ENCODE measurements around the gene BCL3. TPM values are rescaled to one million over a fixed set of nuclear protein-coding genes. Genes with fewer than 3 reads are reported as not detected.
A peak's percentile ranks its signal among the peaks of the same experiment; 100 is the strongest.

BCL3 gene
- total and polyA plus RNA-seq, 2 of the 4 experiments (the other 2 are of a cell fraction), result 1.6 to 26.0 TPM

DNA sequence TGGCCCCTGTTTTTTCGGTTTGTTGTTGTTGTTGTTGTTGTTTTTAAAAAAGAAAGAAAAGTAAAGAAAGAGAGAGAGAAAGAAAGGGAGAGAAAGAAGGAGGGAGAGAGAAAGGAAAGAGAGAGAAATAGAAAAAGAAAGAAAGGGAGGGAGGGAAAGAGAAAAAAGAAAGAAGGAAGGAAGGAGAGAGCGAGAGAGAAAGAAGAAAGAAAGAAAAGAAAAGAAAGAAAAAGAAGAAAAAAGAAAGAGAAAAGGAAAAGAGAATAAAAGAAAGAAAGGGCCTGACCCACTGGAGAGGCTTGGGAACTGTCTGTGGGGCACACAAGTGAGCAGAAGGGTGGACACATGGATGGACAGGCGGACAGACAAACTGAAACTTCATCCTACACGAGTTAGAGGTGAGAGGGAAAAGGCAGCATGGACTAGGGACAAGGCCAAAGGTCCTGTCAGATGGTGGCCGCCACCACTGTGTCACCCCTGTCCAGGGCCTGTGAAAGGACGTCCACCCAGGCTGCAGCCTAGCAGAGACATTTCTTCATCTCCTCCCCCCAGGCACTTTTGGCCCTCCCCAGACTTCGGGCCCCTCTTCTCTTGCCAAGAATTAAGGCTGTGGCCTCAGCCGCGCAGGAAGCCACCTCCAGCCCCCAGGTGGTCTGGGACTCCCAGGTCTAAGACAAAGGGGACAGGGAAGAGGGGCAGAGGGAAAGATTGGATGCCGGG lies 51.3 kb downstream of the BCL3 start:
- DNase-seq (no peak), ATAC-seq (ENCODE audit: low read depth) (no peak; the same call in 1 of the 2 replicates)
- Histone ChIP-seq H4K20me1 (ENCODE audit: insufficient read depth, low read length) (no peaks in the 10 kb centered on the region), H2AK5ac (ENCODE audit: low read depth, low read length) (peak overlapping the region; percentile 93), H3K56ac (ENCODE audit: extremely low read depth, insufficient read depth, low read length) (no peak overlapping the region), H3K36me3 (ENCODE audit: control insufficient read depth, insufficient read depth, low read length) (no peaks in the 10 kb centered on the region), H3K4me3 (ENCODE audit: insufficient read depth, low read depth, low read length) (no peak overlapping the region), H2BK5ac (ENCODE audit: low read depth, low read length, poor library complexity, severe bottlenecking) (no peak overlapping the region), H3K4ac (ENCODE audit: low read depth, low read length) (no peak overlapping the region), H3K4me1 (ENCODE audit: control insufficient read depth, insufficient read depth, low read length) (peaks cover 4% of the 10 kb centered on the region), H4K5ac (ENCODE audit: low read depth, low read length) (no peak overlapping the region), H2BK120ac (ENCODE audit: low read depth, low read length) (0 out of 2 replicates have a peak overlapping the region, but pooled peaks have one; percentile 46), H3K14ac (replicated peaks; ENCODE audit: low read depth, low read length) (no peak overlapping the region), H3K9me1 (ENCODE audit: insufficient read depth, low read length) (no peaks in the 10 kb centered on the region), H3K9me3 (ENCODE audit: control insufficient read depth, insufficient read depth, low read length) (peaks cover 6% of the 10 kb centered on the region), H3K27ac (ENCODE audit: insufficient read depth, low read length) (no peak overlapping the region), H3K9ac (ENCODE audit: low read depth, low read length) (no peak overlapping the region), H4K91ac (ENCODE audit: insufficient read depth, low read depth, low read length) (no peak overlapping the region), H2AK9ac (replicated peaks; ENCODE audit: low read depth, low read length, poor library complexity) (peak overlapping the region; percentile 83), H3K4me2 (ENCODE audit: low read depth, low read length) (no peak overlapping the region), H4K8ac (ENCODE audit: low read depth in 2 of 2, low read length in 2 of 2) (0 out of 4 replicates have a peak overlapping the region, but pooled peaks of 1 of the 2 experiments have one; percentile 28), H3K23ac (ENCODE audit: low read depth, low read length) (no peak overlapping the region), H3K27me3 (ENCODE audit: control insufficient read depth, insufficient read depth, low read length) (peaks cover 5% of the 10 kb centered on the region; the same call in 1 of the 2 replicates), H3K79me1 (ENCODE audit: low read depth in 1 of 2, low read length in 2 of 2) (no peaks in the 10 kb centered on the region), H2BK15ac (ENCODE audit: low read depth, low read length) (no peak overlapping the region), H2BK20ac (ENCODE audit: low read depth, low read length) (peak overlapping the region; percentile 79; the same call in 1 of the 2 replicates), H3K18ac (ENCODE audit: low read depth, low read length) (no peak overlapping the region), H2AFZ (replicated peaks; ENCODE audit: low read length, poor library complexity) (no peak overlapping the region)
- CTCF ChIA-PET, result no interaction called here
- POLR2A ChIA-PET (ENCODE audit: unreplicated experiment), result no interaction called here
- in situ Hi-C loops (cut with MboI; ENCODE audit: low sequenced_read_pairs), result loop anchor here (25.0 kb wide), 1 partner anchor 237 kb away; no protein-coding TSS in a partner anchor
- TF ChIP-seq SMC3 (IDR thresholded peaks at IDR 0.05; ENCODE audit: low read depth, low read length) (no peak), RFX5 (IDR thresholded peaks at IDR 0.05; ENCODE audit: low read depth, low read length) (no peak), NFE2L2 (IDR thresholded peaks at IDR 0.05; ENCODE audit: low read depth, low read length) (no peak), ELK1 (IDR thresholded peaks at IDR 0.05; ENCODE audit: borderline replicate concordance, low read depth, low read length) (no peak), MXI1 (IDR thresholded peaks at IDR 0.05; ENCODE audit: borderline replicate concordance, low read depth, low read length) (no peak), CEBPB (IDR thresholded peaks at IDR 0.05; ENCODE audit: low read depth, low read length) (no peak)
- TF ChIP-seq, protein P1, sequence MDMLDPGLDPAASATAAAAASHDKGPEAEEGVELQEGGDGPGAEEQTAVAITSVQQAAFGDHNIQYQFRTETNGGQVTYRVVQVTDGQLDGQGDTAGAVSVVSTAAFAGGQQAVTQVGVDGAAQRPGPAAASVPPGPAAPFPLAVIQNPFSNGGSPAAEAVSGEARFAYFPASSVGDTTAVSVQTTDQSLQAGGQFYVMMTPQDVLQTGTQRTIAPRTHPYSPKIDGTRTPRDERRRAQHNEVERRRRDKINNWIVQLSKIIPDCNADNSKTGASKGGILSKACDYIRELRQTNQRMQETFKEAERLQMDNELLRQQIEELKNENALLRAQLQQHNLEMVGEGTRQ (IDR thresholded peaks at IDR 0.05; ENCODE audit: low read depth, low read length), result no peak
- 79% methylated on average over 2 of the region's 10 CpGs; no CpG with 5 or more reads in 1 of the 2 experiments for WGBS, 2 experiments (ENCODE audit: extremely low coverage in 2 of 2, insufficient read length in 1 of 2)
- intact Hi-C loops (cut with micrococcal nuclease), result loop anchor here (1.0 kb wide), 1 partner anchor 45 kb away; no protein-coding TSS in a partner anchor
- dilution Hi-C loops (cut with HindIII; ENCODE audit: low sequenced_read_pairs, unreplicated experiment), result no loop called here
- BruUV-seq (replicated peaks), result no TSS peak
